GM21825 (cell line): Measurements from ENCODE around the gene NDUFA6.
A peak's percentile ranks its signal among the peaks of the same experiment; 100 is the strongest.
"Not testable (repeated sequence)": the region's sequence is repeated elsewhere in the genome, so short reads cannot be mapped to it uniquely, and the experiment has no call there.

ENCODE experiments used
- ATAC-seq: cut with Tn5 transposase; IDR thresholded peaks from one replicate; pipeline ENCODE4 v1.9.1; 2021; ENCODE audit warnings: mild to moderate bottlenecking, moderate library complexity; ENCODE audit not compliant: unreplicated experiment

Gene NDUFA6

DNA sequence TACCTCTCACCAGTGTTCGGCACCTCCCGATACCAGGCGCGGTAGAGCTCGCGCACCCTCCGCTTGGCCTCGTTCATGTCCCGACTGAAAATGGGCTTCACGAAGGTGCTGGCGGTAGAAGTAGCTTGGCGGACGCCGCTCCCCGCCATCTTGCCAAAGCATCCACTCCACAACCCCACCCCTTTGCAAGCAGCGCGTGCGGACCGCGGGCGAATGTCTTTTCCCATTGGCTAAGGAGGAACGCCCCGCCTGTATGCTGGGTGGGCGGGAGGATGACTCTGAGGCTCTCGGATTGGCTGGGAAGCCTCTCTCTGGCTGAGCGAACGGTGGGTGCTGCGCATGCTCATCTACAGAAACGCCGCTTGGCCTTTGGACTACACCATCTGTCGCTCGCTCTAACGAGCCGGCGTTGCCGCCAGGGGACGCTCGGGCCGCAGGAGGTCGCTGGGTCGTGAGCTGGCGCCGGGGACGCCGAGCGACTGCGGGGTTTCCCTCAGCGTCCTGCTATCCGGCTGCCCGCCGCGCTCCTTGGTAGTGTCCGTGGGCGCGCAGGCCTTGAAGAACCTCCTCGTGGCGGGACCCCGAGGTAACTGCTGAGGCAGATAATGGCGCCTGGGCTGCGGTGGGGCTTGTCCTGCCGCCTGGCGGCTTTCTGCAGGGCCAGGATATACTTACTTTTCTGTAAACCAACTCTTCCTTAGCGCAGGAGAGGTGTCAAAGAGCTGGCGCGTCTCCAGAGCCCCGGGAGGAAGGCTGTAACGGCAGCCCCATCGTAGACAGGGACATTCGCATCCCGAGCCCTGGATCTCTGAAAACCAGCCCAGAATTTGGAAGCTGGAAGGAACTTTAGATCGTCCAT is at the start of gene NDUFA6:
TSS of gene NDUFA6 (minus strand) at position 177 of the 859 bp plus-strand sequence. CDS start at position 149, 28 bp downstream.
- peak; percentile 90 for ATAC-seq

DNA sequence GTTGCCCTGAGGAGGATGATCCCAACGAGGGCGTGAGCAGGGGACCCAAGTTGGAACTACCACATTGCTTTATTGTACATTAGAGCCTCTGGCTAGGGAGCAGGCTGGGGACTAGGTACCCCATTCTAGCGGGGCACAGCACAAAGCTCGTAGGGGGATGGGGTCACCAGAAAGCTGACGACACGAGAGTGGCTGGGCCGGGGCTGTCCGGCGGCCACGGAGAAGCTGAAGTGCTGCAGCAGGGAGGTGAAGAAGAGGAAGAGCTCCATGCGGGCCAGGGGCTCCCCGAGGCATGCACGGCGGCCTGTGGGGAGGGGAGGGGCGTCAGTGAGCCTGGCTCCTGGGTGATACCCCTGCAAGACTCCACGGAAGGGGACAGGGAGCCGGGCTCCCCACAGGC is 49.6 kb upstream of the NDUFA6 start:
- not testable (repeated sequence) for ATAC-seq

DNA sequence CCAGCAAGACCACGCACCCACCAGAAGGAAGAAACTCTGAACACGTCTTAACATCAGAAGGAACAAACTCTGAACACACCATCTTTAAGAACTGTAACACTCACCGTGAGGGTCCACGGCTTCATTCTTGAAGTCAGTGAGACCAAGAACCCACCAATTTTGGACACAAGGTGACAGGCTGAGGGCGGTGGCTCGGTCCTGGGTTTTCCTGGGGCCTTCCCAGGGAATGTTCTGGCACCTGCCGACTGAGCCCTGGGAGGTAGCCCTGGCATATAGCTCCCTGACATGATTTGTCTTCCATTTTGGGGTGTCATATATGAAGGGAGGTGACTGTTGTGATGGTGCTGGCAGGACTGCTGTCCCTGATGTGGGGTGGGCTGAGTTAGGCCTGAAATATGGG is 48.9 kb upstream of the NDUFA6 start:
- ATAC-seq = not testable (repeated sequence)

GRCh38 chr22:42138972-42139371 is 48.4 kb upstream of the NDUFA6 start:
- no peak for ATAC-seq

- no peak for ATAC-seq
Measured at GRCh38 chr22:42138122-42138770, 47.7 kb upstream of the NDUFA6 start.

DNA sequence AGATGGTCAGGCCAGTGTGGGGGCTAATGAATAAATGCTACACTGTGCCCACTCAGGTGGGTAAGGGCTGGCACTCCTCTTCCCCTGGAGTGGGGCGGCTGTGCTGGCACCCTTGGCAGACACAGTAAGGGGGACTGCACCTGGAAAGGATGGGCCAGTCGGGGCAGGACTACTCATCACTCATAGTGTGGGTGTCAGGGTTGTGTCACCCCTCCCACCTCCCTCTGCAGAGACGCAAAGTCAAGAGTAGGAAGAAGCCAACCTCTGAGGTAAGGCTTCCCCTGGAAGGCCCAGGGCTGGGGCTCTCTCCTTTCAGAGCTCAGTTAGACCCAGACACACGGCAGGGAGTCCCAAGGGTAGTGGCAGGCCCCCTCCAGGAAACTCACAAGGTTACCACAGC is 45.1 kb upstream of the NDUFA6 start:
- not testable (repeated sequence) for ATAC-seq

- ATAC-seq = no peak
Measured at GRCh38 chr22:42134100-42135020, 43.8 kb upstream of the NDUFA6 start.

DNA sequence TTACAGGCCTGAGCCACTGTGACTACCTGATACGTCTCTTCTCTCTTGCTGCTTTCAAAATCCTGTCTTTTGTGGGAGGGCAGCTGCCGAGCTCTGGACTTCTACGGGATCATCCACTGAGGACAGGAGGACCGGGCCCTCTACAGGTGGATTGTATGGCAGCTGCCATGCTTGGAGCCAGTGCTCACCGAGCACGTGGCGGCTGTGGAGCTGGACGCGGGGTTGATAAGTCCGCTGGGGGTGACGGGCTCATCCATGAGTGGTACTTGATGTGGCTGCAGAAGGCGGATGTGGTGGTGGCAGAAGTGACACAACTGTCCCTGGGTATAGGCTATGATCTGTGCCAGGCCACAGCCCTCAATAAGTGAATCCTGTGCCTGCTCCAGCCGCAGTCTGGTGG is 41.9 kb upstream of the NDUFA6 start:
- ATAC-seq = no peak

DNA sequence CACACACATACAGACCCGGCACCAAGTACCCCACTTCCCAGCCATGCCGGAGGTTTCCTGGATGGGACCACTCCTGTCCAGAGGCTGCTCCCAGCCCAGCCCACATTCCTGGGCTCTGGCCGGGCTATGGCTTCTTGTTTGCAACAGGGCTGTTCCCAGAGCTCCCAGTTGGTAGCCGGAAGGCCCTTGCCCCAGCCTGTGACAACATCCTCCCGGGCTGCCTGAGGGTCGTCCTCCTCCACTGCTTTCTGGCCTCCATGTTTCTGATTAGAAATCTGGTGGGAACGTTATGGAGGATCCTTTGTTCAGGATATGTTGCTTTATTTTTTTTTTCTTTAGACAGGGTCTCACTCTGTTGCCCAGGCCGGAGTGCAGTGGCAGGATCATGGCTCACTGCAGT is 41.0 kb upstream of the NDUFA6 start:
- no peak for ATAC-seq

- ATAC-seq = not testable (repeated sequence)
Measured at GRCh38 chr22:42130639-42131431, 40.3 kb upstream of the NDUFA6 start, which contains the start of gene CYP2D6. TSS of gene CYP2D6 (minus strand) at chr22:42130810. CDS start at chr22:42130791, 19 bp downstream.

DNA sequence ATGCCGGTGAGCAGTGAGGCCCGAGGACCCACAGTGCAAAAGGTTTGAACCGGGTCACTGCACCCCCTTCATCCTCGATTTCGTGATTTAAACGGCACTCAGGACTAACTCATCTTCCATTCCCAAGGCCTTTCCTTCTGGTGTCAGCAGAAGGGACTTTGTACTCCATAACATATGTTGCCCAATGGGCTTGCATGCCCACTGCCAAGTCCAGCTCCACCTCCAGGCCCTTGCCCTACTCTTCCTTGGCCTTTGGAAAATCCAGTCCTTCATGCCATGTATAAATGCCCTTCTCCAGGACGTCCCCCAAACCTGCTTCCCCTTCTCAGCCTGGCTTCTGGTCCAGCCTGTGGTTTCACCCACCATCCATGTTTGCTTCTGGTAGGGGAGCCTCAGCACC is 39.6 kb upstream of the NDUFA6 start:
- ATAC-seq = not testable (repeated sequence)

- ATAC-seq = not testable (repeated sequence)
Measured at GRCh38 chr22:42128776-42129694, 38.5 kb upstream of the NDUFA6 start.

DNA sequence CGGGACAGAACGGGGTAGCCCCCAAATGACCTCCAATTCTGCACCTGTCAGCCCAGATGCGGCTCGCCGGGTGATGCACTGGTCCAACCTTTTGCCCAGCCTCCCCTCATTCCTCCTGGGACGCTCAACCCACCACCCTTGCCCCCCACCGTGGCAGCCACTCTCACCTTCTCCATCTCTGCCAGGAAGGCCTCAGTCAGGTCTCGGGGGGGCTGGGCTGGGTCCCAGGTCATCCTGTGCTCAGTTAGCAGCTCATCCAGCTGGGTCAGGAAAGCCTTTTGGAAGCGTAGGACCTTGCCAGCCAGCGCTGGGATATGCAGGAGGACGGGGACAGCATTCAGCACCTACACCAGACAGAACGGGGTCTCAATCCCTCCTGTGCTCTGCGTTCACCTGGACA is 37.4 kb upstream of the NDUFA6 start:
- not testable (repeated sequence) for ATAC-seq

GRCh38 chr22:42127606-42128005 is 37.0 kb upstream of the NDUFA6 start:
- ATAC-seq = no peak

- not testable (repeated sequence) for ATAC-seq
Measured at GRCh38 chr22:42123529-42123928, 33.0 kb upstream of the NDUFA6 start.

GRCh38 chr22:42120231-42121021 is 29.9 kb upstream of the NDUFA6 start:
- not testable (repeated sequence) for ATAC-seq

- ATAC-seq = no peak
Measured at GRCh38 chr22:42116848-42117424, 26.4 kb upstream of the NDUFA6 start.

DNA sequence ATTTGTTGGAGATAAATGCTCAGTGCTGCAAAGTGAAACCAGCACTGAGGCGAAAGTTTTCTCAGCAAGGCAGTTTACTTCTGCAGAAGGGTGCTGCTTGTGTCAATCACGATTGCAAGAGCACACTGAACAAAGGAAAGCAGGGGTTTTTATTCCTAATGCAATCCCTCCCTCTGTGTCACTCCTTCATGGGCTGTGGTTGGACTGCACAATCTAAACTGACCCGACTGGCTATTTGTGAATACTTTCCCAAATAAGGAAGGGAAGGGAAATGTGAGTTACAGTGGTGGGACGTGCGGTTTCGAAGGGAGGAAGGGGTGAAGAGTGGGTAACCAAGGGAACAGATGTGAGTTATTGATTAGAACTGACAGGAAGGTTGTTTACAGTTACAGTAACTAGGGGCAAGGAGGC is 24.9 kb upstream of the NDUFA6 start:
- ATAC-seq = not testable (repeated sequence)
